ENCODE results near the gene PSTPIP2. TPM values are rescaled to one million over a fixed set of nuclear protein-coding genes. Genes with fewer than 3 reads are reported as not detected.
A peak's percentile ranks its signal among the peaks of the same experiment; 100 is the strongest.
"Not testable (repeated sequence)": the region's sequence is repeated elsewhere in the genome, so short reads cannot be mapped to it uniquely, and the experiment has no call there.

The PSTPIP2 gene, protein sequence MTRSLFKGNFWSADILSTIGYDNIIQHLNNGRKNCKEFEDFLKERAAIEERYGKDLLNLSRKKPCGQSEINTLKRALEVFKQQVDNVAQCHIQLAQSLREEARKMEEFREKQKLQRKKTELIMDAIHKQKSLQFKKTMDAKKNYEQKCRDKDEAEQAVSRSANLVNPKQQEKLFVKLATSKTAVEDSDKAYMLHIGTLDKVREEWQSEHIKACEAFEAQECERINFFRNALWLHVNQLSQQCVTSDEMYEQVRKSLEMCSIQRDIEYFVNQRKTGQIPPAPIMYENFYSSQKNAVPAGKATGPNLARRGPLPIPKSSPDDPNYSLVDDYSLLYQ
- total RNA-seq: 10 to 100 TPM; 29.5 to 65.6 TPM

DNA sequence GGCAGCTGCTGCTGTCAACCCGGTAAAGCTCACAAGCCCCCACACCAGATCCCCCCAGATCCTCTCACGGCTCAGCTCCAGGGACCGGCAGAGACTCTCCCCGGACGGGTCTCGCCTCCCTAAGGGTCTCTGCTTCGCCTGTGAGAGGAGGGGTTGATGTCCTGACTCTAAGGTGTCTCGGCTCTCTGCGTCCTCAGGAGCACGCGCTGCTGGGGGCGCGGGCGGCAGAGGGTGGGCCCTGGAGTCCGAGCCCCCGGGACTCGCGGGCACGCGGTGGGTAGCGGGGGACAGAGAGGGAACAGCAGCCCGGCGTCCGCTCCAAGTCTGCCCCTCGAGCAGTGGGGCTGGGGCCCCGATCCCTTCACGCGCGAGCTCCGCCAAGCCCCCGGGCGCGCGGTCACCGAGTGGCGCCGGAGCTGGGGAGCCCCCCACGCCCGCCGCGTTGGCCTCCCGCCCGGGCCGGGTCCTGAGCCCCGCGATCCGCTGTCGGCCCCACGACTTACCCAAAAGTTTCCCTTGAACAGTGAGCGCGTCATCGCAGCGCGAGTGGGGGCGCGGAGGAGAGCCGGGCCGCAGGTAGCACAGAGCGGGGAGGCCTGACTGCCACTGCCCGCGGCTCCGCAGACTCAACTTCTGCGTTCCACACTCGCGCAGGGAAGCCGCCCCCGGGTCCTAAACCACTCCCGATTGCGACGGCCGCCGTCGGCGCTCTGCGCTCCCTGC lies at the start of gene PSTPIP2:
Gene PSTPIP2 (minus strand): TSS at position 608 of the 723 bp plus-strand sequence. CDS start 72 bp downstream, at position 536.
- Mint-ChIP-seq H3K4me1 (ENCODE audit: low read depth in 2 of 2) (peaks cover 32 to 39% of the 10 kb centered on the region in 2 donors), H3K4me3 (peak within 1 kb of the TSS; percentile 65), H3K27me3 (no peaks in the 10 kb centered on the region), H3K9me3 (no peaks in the 10 kb centered on the region), H3K27ac (peak within 1 kb of the TSS; percentile 45 to 75), H3K36me3 (no peaks in the 10 kb centered on the region)
- DNase-seq (ENCODE audit: low spot score): peak; percentile 83
- ATAC-seq: peak; percentile 85 to 91

DNA sequence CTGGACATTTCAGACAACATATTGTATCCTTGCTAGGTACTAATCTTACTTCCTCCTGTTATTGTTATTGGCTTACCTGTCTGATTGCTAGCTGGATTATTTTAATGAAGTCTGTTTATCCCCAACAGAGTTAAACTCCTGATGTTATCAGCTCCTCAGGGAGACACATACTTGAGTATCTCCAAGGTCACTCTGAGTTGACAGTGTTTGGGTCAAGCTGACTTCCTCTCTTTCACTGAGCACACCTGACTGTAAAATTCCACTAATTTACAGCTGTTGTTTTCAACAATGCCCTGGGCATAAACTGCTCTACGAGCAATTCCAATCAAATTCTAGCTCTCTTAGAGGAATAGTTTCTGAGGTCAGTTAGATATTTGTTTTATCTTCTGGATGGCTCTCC lies 41.7 kb upstream of the PSTPIP2 start:
- no peak overlapping the region for H3K27ac Mint-ChIP-seq
- peaks cover 9 to 12% of the 10 kb centered on the region in 2 donors for H3K4me1 Mint-ChIP-seq (ENCODE audit: low read depth in 2 of 2)
- H3K36me3 Mint-ChIP-seq: peaks cover 10% of the 10 kb centered on the region
- no peaks in the 10 kb centered on the region for H3K27me3 Mint-ChIP-seq
- H3K9me3 Mint-ChIP-seq: no peaks in the 10 kb centered on the region
- ATAC-seq (no peak), DNase-seq (ENCODE audit: low spot score) (no peak)
- H3K4me3 Mint-ChIP-seq: no peak overlapping the region

DNA sequence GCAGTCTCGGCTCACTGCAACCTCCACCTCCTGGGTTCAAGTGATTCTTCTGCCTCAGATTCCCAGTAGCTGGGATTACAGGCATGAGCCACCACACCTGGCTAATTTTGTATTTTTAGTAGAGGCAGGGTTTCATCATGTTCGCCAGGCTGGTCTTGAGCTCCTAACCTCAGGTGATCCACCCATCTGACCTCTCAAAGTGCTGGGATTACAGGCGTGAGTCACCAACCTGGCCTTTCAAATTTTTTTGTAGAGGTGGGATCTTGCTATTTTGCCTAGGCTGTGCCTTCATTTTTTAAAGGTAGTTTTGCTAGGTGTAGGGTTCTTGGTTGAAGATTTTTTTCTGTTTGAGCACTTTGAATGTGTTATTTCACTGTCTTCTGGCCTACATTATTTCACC lies 38.3 kb upstream of the PSTPIP2 start:
- Mint-ChIP-seq H3K27ac (no peak overlapping the region), H3K36me3 (peaks cover 14% of the 10 kb centered on the region), H3K9me3 (no peaks in the 10 kb centered on the region), H3K27me3 (no peaks in the 10 kb centered on the region), H3K4me3 (no peak overlapping the region), H3K4me1 (ENCODE audit: low read depth in 2 of 2) (peaks cover 5 to 13% of the 10 kb centered on the region in 2 donors)
- DNase-seq (ENCODE audit: low spot score) (no peak), ATAC-seq (no peak)

DNA sequence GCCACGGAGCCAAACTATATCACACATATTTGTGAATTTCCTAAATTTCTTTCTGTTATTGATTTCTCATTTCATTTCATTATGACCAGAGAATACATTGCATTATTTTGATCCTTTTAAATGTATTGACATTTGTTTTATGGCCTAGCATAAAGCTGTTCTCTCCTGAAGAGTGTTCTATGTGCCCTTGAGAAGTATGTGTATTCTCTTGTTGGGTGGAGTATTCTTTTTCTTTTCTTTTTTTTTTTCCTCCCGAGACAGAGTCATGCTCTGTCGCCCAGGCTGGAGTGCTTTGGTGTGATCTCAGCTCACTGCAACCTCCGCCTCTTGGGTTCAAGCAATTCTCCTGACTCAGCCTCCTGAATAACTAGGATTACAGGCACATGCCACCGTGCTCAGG lies 37.3 kb upstream of the PSTPIP2 start:
- H3K4me3 Mint-ChIP-seq: no peak overlapping the region
- no peaks in the 10 kb centered on the region for H3K9me3 Mint-ChIP-seq
- peaks cover 14% of the 10 kb centered on the region for H3K36me3 Mint-ChIP-seq
- H3K27ac Mint-ChIP-seq: no peak overlapping the region
- peaks cover 11 to 19% of the 10 kb centered on the region in 2 donors for H3K4me1 Mint-ChIP-seq (ENCODE audit: low read depth in 2 of 2)
- no peaks in the 10 kb centered on the region for H3K27me3 Mint-ChIP-seq
- DNase-seq (ENCODE audit: low spot score): no peak
- ATAC-seq: no peak

DNA sequence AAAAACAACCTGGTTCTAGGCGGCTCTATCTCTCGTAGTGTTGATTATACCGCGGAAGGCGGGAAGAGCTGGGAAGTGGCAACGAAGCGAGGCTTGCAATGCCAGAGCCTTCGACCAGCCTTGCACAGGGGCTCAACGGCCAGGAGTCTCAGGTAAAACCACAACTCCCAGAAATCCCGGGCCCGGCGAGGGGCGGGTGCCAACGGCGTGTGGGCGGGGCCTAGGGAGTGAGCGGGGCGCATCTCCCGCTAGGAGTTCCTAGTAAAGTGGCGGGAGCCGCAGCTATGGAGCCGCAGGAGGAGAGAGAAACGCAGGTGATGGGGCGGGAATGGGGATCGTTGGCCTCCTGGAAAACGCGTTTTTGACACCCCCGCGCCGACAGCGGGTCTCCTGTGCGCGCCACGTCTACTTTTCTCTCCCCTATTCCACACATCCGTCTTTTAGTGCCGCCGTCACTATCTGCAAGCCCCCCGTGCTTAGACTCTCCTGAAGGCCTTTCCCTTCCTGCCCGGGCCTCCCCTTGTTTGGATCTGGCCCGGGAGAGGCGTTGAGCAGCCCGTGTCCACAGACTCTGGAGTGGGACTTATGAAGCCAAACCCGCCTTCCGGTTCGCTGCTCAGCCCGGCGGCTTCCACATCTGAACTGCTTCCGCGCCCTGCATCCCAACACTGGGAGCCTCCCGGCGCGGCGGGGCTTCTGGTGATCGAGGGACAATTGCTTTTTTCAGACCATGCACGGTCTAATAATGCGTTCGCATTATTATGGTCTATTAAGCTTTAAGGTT lies 32.3 kb upstream of the PSTPIP2 start, which contains the start of gene HAUS1:
Gene HAUS1 (plus strand): TSS at position 258 of the 784 bp plus-strand sequence. CDS start 27 bp downstream, at position 285.
- ATAC-seq (peak; percentile 93 to 94), DNase-seq (ENCODE audit: low spot score) (peak; percentile 87)
- no peaks in the 10 kb centered on the region for H3K9me3 Mint-ChIP-seq
- H3K4me1 Mint-ChIP-seq (ENCODE audit: low read depth in 2 of 2): peaks cover 5 to 11% of the 10 kb centered on the region in 2 donors
- H3K4me3 Mint-ChIP-seq: peak within 1 kb of the TSS; percentile 97
- peak within 1 kb of the TSS; percentile 85 to 95 for H3K27ac Mint-ChIP-seq
- no peaks in the 10 kb centered on the region for H3K27me3 Mint-ChIP-seq
- H3K36me3 Mint-ChIP-seq: peaks cover 4% of the 10 kb centered on the region

DNA sequence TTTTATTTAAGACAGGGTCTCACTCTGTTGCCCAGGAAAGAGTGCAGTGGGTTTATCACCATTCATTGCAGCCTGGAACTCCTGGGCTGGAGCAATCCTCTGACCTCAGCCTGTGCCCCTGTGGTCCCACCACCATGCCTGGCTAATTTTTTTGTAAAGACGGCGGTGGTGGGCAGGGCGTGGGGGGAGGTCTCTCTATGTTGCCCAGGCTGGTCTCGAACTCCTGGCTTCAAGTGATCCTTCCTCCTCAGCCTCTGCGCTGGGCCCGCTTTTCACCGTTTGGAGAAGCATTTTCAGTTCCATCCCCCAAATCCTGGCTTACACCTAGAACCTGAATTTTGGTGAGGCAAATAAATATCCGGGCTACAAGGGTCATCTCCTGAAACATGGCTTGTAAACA lies 27.4 kb upstream of the PSTPIP2 start:
- Mint-ChIP-seq H3K4me1 (ENCODE audit: low read depth in 2 of 2) (peaks cover 11 to 20% of the 10 kb centered on the region in 2 donors), H3K27me3 (no peaks in the 10 kb centered on the region), H3K36me3 (peaks cover 7% of the 10 kb centered on the region), H3K4me3 (no peak overlapping the region), H3K9me3 (no peaks in the 10 kb centered on the region), H3K27ac (peak overlapping the region in 1 of 2 donors; percentile 95)
- DNase-seq (ENCODE audit: low spot score) (no peak), ATAC-seq (no peak)

DNA sequence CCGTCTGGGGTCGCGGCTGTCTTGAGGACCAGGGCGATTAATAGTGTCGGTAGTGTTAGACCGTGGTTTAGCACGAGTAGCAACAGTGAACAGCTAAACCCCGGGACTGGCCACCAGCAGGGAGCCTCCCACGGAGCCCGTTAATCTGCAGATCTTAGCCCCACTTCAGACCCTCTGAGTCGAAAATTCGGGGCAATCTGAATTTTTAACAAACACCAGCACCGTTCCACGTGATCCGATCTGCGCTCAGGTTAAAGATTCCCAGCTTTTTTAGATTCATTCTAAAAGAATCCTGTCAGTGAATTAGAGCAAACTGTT lies 26.5 kb upstream of the PSTPIP2 start:
- H3K27ac Mint-ChIP-seq: peak overlapping the region; percentile 95 to 98

DNA sequence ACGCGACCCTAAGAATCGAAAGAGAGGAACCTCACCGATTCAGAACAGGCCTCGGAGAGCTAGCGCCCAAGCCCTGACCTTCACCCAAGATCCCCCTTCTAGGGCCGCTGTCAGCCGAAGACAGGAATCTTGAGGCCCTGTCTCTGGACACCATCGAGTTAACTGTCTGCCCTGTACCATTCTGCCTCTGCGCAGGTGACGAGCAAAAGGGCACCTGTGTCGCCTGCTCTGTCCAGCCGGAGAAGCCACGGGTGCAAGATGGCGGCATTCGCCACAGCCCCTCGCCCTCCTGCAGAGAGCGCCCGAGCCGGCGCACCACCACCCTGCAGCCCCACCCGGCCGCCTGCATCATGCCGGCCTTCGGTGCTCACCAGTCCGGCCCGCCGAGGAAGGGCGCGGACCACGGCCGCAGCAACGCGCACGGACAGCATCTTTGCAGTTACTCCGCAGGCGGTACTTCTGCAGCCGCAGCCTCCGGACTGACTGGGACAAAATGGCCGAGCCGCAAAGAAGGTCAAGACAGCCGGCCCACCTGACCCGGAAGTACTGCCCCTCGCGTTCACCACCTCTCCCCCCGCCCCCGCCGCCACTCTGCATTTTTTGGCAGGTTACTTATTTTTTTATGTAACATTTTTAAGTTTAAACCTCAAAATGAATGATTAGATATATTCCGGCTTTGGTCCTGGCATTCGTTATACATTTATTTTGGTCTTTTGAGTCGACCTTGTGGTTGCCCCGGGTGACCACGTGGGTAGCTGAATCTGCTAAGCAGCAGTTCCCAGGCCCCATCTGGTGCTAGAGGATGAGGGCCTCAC lies 25.9 kb upstream of the PSTPIP2 start, which contains the start of gene ATP5F1A:
Gene ATP5F1A (minus strand): TSS at position 496 of the 815 bp plus-strand sequence. CDS start 65 bp downstream, at position 431.
- Mint-ChIP-seq H3K4me3 (peak within 1 kb of the TSS; percentile 100), H3K27me3 (no peaks in the 10 kb centered on the region), H3K9me3 (no peaks in the 10 kb centered on the region), H3K27ac (peak within 1 kb of the TSS; percentile 95 to 98), H3K4me1 (ENCODE audit: low read depth in 2 of 2) (peaks cover 14 to 26% of the 10 kb centered on the region in 2 donors), H3K36me3 (peaks cover 7% of the 10 kb centered on the region)
- DNase-seq (ENCODE audit: low spot score) (peak; percentile 91), ATAC-seq (peak; percentile 97 to 98)

More for the DNA sequence above, 26.5 kb upstream of the PSTPIP2 start:
- Mint-ChIP-seq H3K4me1 (ENCODE audit: low read depth in 2 of 2) (peaks cover 14 to 26% of the 10 kb centered on the region in 2 donors), H3K36me3 (peaks cover 7% of the 10 kb centered on the region), H3K27me3 (no peaks in the 10 kb centered on the region), H3K4me3 (peak overlapping the region; percentile 100), H3K9me3 (no peaks in the 10 kb centered on the region)
- ATAC-seq (no peak), DNase-seq (ENCODE audit: low spot score) (no peak)

DNA sequence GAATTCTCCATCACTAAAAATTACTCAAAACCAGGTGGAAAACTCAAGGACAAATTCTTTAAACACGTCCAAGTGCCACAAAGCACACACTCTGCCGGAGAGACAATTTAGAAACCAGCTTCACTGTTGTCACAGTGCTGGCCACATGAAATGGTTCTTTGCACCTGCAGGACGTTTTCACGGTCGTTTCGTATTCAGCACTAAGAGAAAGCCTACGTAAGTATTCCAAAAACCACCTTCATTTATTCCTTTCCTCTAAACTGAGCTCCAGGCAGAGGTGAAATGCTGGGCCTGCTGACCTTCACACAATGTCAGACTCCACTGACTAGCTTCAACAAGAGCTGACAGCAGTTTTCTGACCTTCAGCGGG lies 25.4 kb upstream of the PSTPIP2 start:
- DNase-seq (ENCODE audit: low spot score) (no peak), ATAC-seq (no peak)
- H3K9me3 Mint-ChIP-seq: no peaks in the 10 kb centered on the region
- peaks cover 7% of the 10 kb centered on the region for H3K36me3 Mint-ChIP-seq
- H3K4me3 Mint-ChIP-seq: peak overlapping the region; percentile 100
- H3K27ac Mint-ChIP-seq: peak overlapping the region; percentile 95 to 98
- H3K27me3 Mint-ChIP-seq: no peaks in the 10 kb centered on the region
- peaks cover 14 to 26% of the 10 kb centered on the region in 2 donors for H3K4me1 Mint-ChIP-seq (ENCODE audit: low read depth in 2 of 2)

DNA sequence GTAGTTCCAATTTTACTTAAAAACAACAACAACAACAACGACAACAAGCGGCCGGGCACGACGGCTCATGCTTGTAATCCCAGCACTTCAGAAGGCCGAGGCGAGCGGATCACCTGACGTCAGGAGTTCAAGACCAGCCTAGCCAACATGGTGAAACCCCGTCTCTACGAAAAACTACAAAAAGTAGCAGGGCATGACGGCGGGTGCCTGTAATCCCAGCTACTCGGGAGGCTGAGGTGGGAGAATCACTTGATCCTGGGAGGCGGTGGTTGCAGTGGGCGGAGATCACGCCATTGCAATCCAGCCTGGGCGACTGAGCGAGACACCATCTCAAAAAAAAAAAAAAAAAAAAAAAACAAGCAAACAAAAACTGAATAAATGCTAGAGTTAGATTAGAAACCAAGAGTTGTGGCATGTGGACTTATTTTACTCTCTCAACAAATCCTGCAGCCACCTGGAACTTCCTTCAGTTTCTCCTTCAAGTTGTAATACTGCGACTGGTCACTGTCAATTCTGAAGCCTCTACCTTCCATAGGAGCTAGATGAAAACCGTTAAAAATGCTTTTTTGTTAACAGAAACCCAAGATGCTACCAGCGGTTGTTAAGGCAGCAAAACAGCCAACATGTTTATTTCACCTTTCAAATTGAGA lies 24.7 kb upstream of the PSTPIP2 start:
- peak overlapping the region; percentile 95 to 98 for H3K27ac Mint-ChIP-seq
- H3K4me1 Mint-ChIP-seq (ENCODE audit: low read depth in 2 of 2): peaks cover 14 to 26% of the 10 kb centered on the region in 2 donors
- no peak for DNase-seq (ENCODE audit: low spot score)
- H3K9me3 Mint-ChIP-seq: no peaks in the 10 kb centered on the region
- H3K36me3 Mint-ChIP-seq: peaks cover 7% of the 10 kb centered on the region
- H3K27me3 Mint-ChIP-seq: no peaks in the 10 kb centered on the region
- peak overlapping the region; percentile 100 for H3K4me3 Mint-ChIP-seq
- ATAC-seq: no peak

DNA sequence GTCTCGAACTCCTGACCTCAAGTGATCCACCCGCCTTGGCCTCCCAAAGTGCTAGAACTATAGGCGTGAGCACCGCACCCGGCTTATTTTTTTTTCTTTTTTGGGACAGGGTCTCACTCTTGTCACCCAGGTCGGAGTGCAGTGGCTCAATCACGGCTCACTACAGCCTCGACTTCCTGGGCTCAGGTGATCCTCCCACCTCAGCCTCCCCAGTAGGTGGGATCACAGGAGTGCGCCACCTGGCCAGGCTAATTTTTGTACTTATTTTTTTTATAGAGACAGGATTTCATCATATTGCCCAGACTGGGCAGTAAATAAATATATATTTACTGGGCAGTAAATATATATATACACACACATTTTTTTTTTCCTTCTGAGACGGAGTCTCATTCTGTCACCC lies 23.5 kb upstream of the PSTPIP2 start:
- Mint-ChIP-seq H3K27me3 (no peaks in the 10 kb centered on the region), H3K4me1 (ENCODE audit: low read depth in 2 of 2) (peaks cover 18 to 32% of the 10 kb centered on the region in 2 donors), H3K9me3 (no peaks in the 10 kb centered on the region), H3K27ac (peak overlapping the region in 1 of 2 donors; percentile 47), H3K36me3 (peaks cover 14% of the 10 kb centered on the region), H3K4me3 (peak overlapping the region; percentile 100)
- ATAC-seq (no peak), DNase-seq (ENCODE audit: low spot score) (no peak)

DNA sequence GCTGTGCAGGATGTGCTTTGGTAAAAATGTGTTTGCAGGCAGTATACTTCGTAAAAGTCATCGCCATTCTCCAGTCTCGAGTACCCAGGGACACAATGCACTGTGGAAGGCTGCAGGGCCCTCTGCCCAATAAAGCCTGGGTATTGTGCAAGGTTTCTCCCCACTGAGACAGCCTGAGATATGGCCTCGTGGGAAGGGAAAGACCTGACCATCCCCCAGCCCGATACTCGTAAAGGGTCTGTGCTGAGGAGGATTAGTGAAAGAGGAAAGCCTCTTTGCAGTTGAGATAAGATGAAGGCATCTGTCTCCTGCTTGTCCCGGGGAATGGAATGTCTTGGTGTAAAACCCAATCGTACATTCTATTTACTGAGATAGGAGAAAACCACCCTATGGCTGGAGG lies 16.4 kb upstream of the PSTPIP2 start:
- ATAC-seq; H3K9me3 Mint-ChIP-seq; DNase-seq (ENCODE audit: low spot score); H3K27ac Mint-ChIP-seq; H3K4me3 Mint-ChIP-seq; H3K27me3 Mint-ChIP-seq: not testable (repeated sequence)
- Mint-ChIP-seq H3K4me1 (ENCODE audit: low read depth in 2 of 2) (peaks cover 10 to 17% of the 10 kb centered on the region in 2 donors), H3K36me3 (peaks cover 31% of the 10 kb centered on the region)
